ENCODE data around the gene CYB561D1.

GRCh38 chr1:109521002-109521951 is 27.4 kb downstream of the CYB561D1 start:
- TF ChIP-seq CTCF (IDR thresholded peaks at IDR 0.05) (no peak), EP300 (IDR thresholded peaks at IDR 0.05) (no peak)
